HEK293 (cell line): ENCODE results near the gene CX3CL1.

Source experiments
- CTCF ChIA-PET: fragments of 350-600 bp; formaldehyde crosslinking; extraction: SDS; loops from one replicate; lab custom pipeline; 2021; ENCODE audit warnings: antibody characterized with exemption; lab: Yijun Ruan, JAX
- POLR2A ChIA-PET: fragments of 300-600 bp; formaldehyde crosslinking; extraction: SDS; loops from one replicate; lab custom pipeline; 2020; ENCODE audit warnings: antibody characterized with exemption, inconsistent platforms; lab: Yijun Ruan, JAX
- H3K27ac ChIP-seq: fragments of 200-500 bp; sonication (Bioruptor generic); 2 replicates; pipeline ENCODE4 v1.5.1; 2014; ENCODE audit warnings: low read depth, low read length, control low read depth, inconsistent platforms; ENCODE audit errors: extremely low read depth
- H3K36me3 ChIP-seq, 2 experiments: fragments of 200-500 bp in 1 of 2; sonication (Bioruptor generic) in 1 of 2; 1 replicate in 1 of 2; 2 replicates in 1 of 2; pipeline ENCODE4 v1.5.1; 2014 to 2017; ENCODE audit warnings: inconsistent platforms in 2 of 2, low read length in 2 of 2; ENCODE audit not compliant: control insufficient read depth in 2 of 2, insufficient read depth in 1 of 2
- H3K4me1 ChIP-seq: fragments of 200-500 bp; sonication (Bioruptor generic); 2 replicates; pipeline ENCODE4 v1.5.1; 2014; ENCODE audit warnings: mild to moderate bottlenecking, low read length, inconsistent platforms; ENCODE audit not compliant: control insufficient read depth, insufficient read depth
- H3K4me3 ChIP-seq: 2 replicates; pipeline ENCODE4 v1.5.1; 2011; ENCODE audit warnings: low read depth, mild to moderate bottlenecking, control low read depth, low read length, moderate library complexity
- H3K9me3 ChIP-seq: fragments of 200-500 bp; sonication (Bioruptor generic); 2 replicates; pipeline ENCODE4 v1.5.1; 2014; ENCODE audit warnings: low read depth, low read length, inconsistent platforms; ENCODE audit not compliant: control insufficient read depth, insufficient read depth
- GLIS1 ChIP-seq: fragments of 450-650 bp; formaldehyde crosslinking; IDR thresholded peaks from 2 replicates; pipeline ENCODE4 v1.5.1; 2016; ENCODE audit warnings: missing biosample characterization, missing genetic modification characterization
- HOXC10 ChIP-seq: sonication (generic); formaldehyde crosslinking; IDR thresholded peaks from 2 replicates; pipeline ENCODE4 v1.8.1; 2023; ENCODE audit warnings: mild to moderate bottlenecking, missing genetic modification reagents
- HOXD13 ChIP-seq: sonication (generic); formaldehyde crosslinking; IDR thresholded peaks from 2 replicates; pipeline ENCODE4 v1.8.0; 2022; ENCODE audit warnings: missing genetic modification reagents, borderline replicate concordance
- REST ChIP-seq: fragments of 450-650 bp; formaldehyde crosslinking; IDR thresholded peaks from 2 replicates; pipeline ENCODE4 v1.5.1; 2016; ENCODE audit warnings: missing biosample characterization, missing genetic modification characterization
- WT1 ChIP-seq: fragments of 450-650 bp; formaldehyde crosslinking; IDR thresholded peaks from 2 replicates; pipeline ENCODE4 v1.5.1; 2016; ENCODE audit warnings: missing biosample characterization, missing genetic modification characterization
- ZFP41 ChIP-seq: fragments of 450-650 bp; formaldehyde crosslinking; IDR thresholded peaks from 2 replicates; pipeline ENCODE4 v1.5.1; 2016; ENCODE audit warnings: missing biosample characterization, missing genetic modification characterization, borderline replicate concordance
- ZNF19 ChIP-seq: fragments of 450-650 bp; formaldehyde crosslinking; IDR thresholded peaks from 2 replicates; pipeline ENCODE4; 2016; ENCODE audit warnings: missing biosample characterization, missing genetic modification characterization, low read depth
- ZNF280D ChIP-seq: fragments of 450-650 bp; formaldehyde crosslinking; IDR thresholded peaks from 2 replicates; pipeline ENCODE4 v1.5.1; 2016; ENCODE audit warnings: missing biosample characterization, missing genetic modification characterization
- ZNF341 ChIP-seq: fragments of 450-650 bp; formaldehyde crosslinking; IDR thresholded peaks from 2 replicates; pipeline ENCODE4; 2016; ENCODE audit warnings: low read depth, missing biosample characterization, missing genetic modification characterization
- ZNF350 ChIP-seq: fragments of 450-650 bp; formaldehyde crosslinking; IDR thresholded peaks from 2 replicates; pipeline ENCODE4 v1.5.0; 2017; ENCODE audit warnings: missing biosample characterization, mild to moderate bottlenecking, missing genetic modification characterization
- ZNF354C ChIP-seq: fragments of 450-650 bp; formaldehyde crosslinking; IDR thresholded peaks from 2 replicates; pipeline ENCODE4 v1.5.1; 2016; ENCODE audit warnings: missing biosample characterization, missing genetic modification characterization, low read depth, borderline replicate concordance
- ZNF366 ChIP-seq: fragments of 450-650 bp; formaldehyde crosslinking; conservative IDR thresholded peaks from 2 replicates; pipeline ENCODE4 v1.5.1; 2016; ENCODE audit warnings: missing biosample characterization, missing genetic modification characterization
- ZNF518A ChIP-seq: fragments of 450-650 bp; formaldehyde crosslinking; conservative IDR thresholded peaks from 2 replicates; pipeline ENCODE4 v1.5.1; 2016; ENCODE audit warnings: low read depth, missing biosample characterization, missing genetic modification characterization
- ZNF548 ChIP-seq: fragments of 450-650 bp; formaldehyde crosslinking; IDR thresholded peaks from 2 replicates; pipeline ENCODE4 v1.5.1; 2016; ENCODE audit warnings: missing biosample characterization, missing genetic modification characterization
- ZNF629 ChIP-seq: fragments of 450-650 bp; formaldehyde crosslinking; IDR thresholded peaks from 2 replicates; pipeline ENCODE4 v1.5.1; 2017; ENCODE audit warnings: missing biosample characterization, missing genetic modification characterization
- ZNF747 ChIP-seq: fragments of 450-650 bp; formaldehyde crosslinking; IDR thresholded peaks from 2 replicates; pipeline ENCODE4 v1.5.1; 2016; ENCODE audit warnings: missing biosample characterization, missing genetic modification characterization
- TF ChIP-seq, protein P1 (sequence below): fragments of 450-650 bp; formaldehyde crosslinking; IDR thresholded peaks from 2 replicates; pipeline ENCODE4 v1.5.1; 2016; ENCODE audit warnings: missing biosample characterization, missing genetic modification characterization
- TF ChIP-seq, protein P2 (sequence below): fragments of 450-650 bp; formaldehyde crosslinking; IDR thresholded peaks from 2 replicates; pipeline ENCODE4 v1.5.1; 2016; ENCODE audit warnings: missing biosample characterization, missing genetic modification characterization
- TF ChIP-seq, protein P3 (sequence below): fragments of 450-650 bp; formaldehyde crosslinking; IDR thresholded peaks from 2 replicates; pipeline ENCODE4 v1.5.1; 2016; ENCODE audit warnings: missing biosample characterization, missing genetic modification characterization

The CX3CL1 gene

DNA sequence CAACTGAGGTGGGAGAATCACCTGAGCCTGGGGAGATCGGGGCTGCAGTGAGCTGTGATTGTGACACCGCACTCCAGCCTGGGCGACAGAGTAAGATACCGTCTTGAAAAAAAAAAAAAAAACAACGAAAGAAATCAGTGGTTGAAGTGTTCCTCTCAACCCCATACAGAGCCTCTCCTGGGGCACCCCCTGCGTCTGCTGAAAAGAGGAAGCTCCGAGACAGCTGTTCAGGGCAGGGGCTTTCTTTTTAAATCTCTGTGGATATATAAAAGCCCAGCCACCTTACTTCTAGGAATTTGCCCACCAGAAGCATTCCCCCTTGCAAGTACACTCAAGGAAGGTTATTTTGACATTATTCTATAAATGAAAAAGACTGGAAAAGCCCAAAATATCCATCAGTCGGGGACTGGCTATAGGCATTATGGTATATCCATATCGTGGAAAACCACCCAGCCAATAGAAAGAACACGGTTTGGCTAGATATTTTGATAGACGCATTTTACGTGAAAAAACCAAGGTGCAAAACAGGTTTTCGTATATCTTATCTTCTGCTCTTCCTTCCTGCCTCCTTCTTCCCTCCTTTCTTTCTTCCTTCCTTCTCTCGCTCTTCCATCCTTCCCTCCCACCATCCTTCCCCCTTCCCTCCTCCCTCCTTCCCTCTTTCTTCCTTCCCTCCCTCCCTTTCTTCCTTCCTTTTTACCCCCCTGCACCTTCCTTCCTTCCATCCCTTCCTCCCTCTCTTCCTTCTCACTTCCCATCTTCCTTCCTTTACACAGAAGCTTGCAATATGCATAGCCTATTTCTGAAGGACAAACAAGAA is 22.9 kb upstream of the CX3CL1 start:
- no peaks in the 10 kb centered on the region for H3K4me1 ChIP-seq
- H3K36me3 ChIP-seq = no peaks in the 10 kb centered on the region
- H3K27ac ChIP-seq = no peak overlapping the region
- no peaks in the 10 kb centered on the region for H3K9me3 ChIP-seq
- ChIA-PET CTCF (interaction anchor here (0.5 kb wide), 1 partner anchor 772 kb away, joined by 4 read pairs; no protein-coding TSS in a partner anchor), POLR2A (no interaction called here)
- no peak overlapping the region for H3K4me3 ChIP-seq
- TF ChIP-seq ZNF19 (tag by site-specific recombination) (no peak), ZNF629 (tag by site-specific recombination) (no peak), HOXD13 (no peak), ZNF747 (no peak), ZNF366 (peak; percentile 94), ZNF341 (tag by site-specific recombination) (peak; percentile 87), GLIS1 (tag by site-specific recombination) (peak; percentile 51; the same call in 1 of the 2 replicates), HOXC10 (CRISPR knock-in tag) (no peak), ZNF280D (tag by site-specific recombination) (no peak), WT1 (tag by site-specific recombination) (no peak), ZNF518A (no peak), ZNF354C (tag by site-specific recombination) (no peak), ZNF350 (tag by site-specific recombination) (no peak), ZFP41 (no peak), ZNF548 (tag by site-specific recombination) (no peak), REST (tag by site-specific recombination) (no peak)
- TF ChIP-seq, protein P1, sequence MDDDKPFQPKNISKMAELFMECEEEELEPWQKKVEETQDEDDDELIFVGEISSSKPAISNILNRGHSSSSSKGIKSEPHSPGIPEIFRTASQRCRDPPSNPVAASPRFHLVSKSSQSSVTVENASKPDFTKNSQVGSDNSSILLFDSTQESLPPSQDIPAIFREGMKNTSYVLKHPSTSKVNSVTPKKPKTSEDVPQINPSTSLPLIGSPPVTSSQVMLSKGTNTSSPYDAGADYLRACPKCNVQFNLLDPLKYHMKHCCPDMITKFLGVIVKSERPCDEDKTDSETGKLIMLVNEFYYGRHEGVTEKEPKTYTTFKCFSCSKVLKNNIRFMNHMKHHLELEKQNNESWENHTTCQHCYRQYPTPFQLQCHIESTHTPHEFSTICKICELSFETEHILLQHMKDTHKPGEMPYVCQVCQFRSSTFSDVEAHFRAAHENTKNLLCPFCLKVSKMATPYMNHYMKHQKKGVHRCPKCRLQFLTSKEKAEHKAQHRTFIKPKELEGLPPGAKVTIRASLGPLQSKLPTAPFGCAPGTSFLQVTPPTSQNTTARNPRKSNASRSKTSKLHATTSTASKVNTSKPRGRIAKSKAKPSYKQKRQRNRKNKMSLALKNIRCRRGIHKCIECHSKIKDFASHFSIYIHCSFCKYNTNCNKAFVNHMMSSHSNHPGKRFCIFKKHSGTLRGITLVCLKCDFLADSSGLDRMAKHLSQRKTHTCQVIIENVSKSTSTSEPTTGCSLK (tag by site-specific recombination) = no peak
- TF ChIP-seq, protein P2, sequence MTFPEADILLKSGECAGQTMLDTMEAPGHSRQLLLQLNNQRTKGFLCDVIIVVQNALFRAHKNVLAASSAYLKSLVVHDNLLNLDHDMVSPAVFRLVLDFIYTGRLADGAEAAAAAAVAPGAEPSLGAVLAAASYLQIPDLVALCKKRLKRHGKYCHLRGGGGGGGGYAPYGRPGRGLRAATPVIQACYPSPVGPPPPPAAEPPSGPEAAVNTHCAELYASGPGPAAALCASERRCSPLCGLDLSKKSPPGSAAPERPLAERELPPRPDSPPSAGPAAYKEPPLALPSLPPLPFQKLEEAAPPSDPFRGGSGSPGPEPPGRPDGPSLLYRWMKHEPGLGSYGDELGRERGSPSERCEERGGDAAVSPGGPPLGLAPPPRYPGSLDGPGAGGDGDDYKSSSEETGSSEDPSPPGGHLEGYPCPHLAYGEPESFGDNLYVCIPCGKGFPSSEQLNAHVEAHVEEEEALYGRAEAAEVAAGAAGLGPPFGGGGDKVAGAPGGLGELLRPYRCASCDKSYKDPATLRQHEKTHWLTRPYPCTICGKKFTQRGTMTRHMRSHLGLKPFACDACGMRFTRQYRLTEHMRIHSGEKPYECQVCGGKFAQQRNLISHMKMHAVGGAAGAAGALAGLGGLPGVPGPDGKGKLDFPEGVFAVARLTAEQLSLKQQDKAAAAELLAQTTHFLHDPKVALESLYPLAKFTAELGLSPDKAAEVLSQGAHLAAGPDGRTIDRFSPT (tag by site-specific recombination) = no peak
- TF ChIP-seq, protein P3, sequence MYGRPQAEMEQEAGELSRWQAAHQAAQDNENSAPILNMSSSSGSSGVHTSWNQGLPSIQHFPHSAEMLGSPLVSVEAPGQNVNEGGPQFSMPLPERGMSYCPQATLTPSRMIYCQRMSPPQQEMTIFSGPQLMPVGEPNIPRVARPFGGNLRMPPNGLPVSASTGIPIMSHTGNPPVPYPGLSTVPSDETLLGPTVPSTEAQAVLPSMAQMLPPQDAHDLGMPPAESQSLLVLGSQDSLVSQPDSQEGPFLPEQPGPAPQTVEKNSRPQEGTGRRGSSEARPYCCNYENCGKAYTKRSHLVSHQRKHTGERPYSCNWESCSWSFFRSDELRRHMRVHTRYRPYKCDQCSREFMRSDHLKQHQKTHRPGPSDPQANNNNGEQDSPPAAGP (tag by site-specific recombination) = no peak
